Measurements from ENCODE around the gene SERINC1. TPM values are rescaled to one million over a fixed set of nuclear protein-coding genes. Genes with fewer than 3 reads are reported as not detected.
"Not testable (repeated sequence)": the region's sequence is repeated elsewhere in the genome, so short reads cannot be mapped to it uniquely, and the experiment has no call there.

Gene SERINC1
- total RNA-seq, 1 donor from 2014 or later = 136 TPM

DNA sequence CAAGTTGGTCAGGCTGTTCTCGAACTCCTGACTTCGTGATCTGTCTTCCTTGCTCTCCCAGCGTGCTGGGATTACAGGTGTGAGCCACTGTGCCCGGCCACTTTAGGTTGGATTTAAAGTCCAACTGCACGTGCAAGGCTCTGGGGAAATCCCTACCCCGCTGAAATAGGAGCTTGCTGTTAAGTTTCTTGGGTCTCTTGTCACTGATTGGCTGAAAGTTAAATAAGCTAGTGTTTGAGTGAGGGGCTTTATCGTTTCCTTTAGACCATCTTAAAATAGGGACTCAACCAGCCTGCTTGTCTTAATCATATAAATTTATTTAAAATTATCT, 11.1 kb upstream of the SERINC1 start:
- H3K36me3 Mint-ChIP-seq = no peaks in the 10 kb centered on the region
- peak; percentile 57 for DNase-seq (ENCODE audit: low spot score)
- peak overlapping the region; percentile 83 for H3K4me3 Mint-ChIP-seq
- Histone ChIP-seq H3K9ac (no peak overlapping the region), H3K4me1 (peaks cover 21% of the 10 kb centered on the region), H3K4me3 (peak overlapping the region; percentile 63), H3K27me3 (no peaks in the 10 kb centered on the region), H3K27ac (no peak overlapping the region), H4K20me1 (ENCODE audit: low read depth) (peaks cover 46% of the 10 kb centered on the region), H3F3A (ENCODE audit: low read depth) (peaks cover 27% of the 10 kb centered on the region), H3K36me3 (peaks cover 4% of the 10 kb centered on the region), H3K4me2 (peak overlapping the region; percentile 90), H2AFZ (replicated peaks) (no peak overlapping the region), H3K9me3 (ENCODE audit: low read depth) (no peaks in the 10 kb centered on the region), H3K79me2 (ENCODE audit: low read depth) (peaks cover 67% of the 10 kb centered on the region)
- no peaks in the 10 kb centered on the region for H3K4me1 Mint-ChIP-seq
- H3K9me3 Mint-ChIP-seq = no peaks in the 10 kb centered on the region
- TF ChIP-seq EZH2 (IDR thresholded peaks at IDR 0.05) = no peak
- TF ChIP-seq EZH2phosphoT487 (IDR thresholded peaks at IDR 0.05) = no peak
- TF ChIP-seq, protein P1, sequence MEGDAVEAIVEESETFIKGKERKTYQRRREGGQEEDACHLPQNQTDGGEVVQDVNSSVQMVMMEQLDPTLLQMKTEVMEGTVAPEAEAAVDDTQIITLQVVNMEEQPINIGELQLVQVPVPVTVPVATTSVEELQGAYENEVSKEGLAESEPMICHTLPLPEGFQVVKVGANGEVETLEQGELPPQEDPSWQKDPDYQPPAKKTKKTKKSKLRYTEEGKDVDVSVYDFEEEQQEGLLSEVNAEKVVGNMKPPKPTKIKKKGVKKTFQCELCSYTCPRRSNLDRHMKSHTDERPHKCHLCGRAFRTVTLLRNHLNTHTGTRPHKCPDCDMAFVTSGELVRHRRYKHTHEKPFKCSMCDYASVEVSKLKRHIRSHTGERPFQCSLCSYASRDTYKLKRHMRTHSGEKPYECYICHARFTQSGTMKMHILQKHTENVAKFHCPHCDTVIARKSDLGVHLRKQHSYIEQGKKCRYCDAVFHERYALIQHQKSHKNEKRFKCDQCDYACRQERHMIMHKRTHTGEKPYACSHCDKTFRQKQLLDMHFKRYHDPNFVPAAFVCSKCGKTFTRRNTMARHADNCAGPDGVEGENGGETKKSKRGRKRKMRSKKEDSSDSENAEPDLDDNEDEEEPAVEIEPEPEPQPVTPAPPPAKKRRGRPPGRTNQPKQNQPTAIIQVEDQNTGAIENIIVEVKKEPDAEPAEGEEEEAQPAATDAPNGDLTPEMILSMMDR (IDR thresholded peaks at IDR 0.05) = no peak
- H3K27me3 Mint-ChIP-seq (ENCODE audit: insufficient read depth, low read depth) = no peaks in the 10 kb centered on the region
- H3K27ac Mint-ChIP-seq = no peak overlapping the region

DNA sequence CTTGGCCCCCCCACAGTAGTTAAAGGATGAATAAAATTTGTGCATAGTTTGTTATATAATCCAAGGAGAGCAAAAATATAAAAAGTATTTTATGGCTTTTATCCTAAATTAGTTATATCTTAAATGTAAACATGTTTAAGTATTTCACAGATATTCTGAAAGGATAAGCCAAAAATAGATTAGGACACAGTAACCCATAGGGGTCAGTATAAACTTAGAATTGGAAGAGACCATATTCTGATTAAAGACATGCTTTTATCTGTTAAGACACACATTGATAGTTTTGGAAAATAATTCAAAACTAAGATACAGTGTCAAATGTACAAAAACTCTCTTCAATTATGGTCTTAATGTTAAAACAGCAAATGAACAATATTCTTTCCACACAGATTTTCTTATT, 4.5 kb upstream of the SERINC1 start:
- no peaks in the 10 kb centered on the region for H3K4me1 Mint-ChIP-seq
- Histone ChIP-seq H2AFZ (replicated peaks) (no peak overlapping the region), H3K36me3 (no peaks in the 10 kb centered on the region), H4K20me1 (ENCODE audit: low read depth) (no peaks in the 10 kb centered on the region), H3K79me2 (ENCODE audit: low read depth) (peaks cover 15% of the 10 kb centered on the region), H3K9me3 (ENCODE audit: low read depth) (no peaks in the 10 kb centered on the region), H3K4me3 (no peak overlapping the region), H3K9ac (no peak overlapping the region), H3F3A (ENCODE audit: low read depth) (no peaks in the 10 kb centered on the region), H3K4me2 (no peak overlapping the region), H3K4me1 (no peaks in the 10 kb centered on the region), H3K27me3 (no peaks in the 10 kb centered on the region), H3K27ac (no peak overlapping the region)
- no peaks in the 10 kb centered on the region for H3K36me3 Mint-ChIP-seq
- H3K9me3 Mint-ChIP-seq = no peaks in the 10 kb centered on the region
- DNase-seq (ENCODE audit: low spot score) = peak; percentile 25
- H3K27ac Mint-ChIP-seq = no peak overlapping the region
- no peak overlapping the region for H3K4me3 Mint-ChIP-seq
- peaks cover 3% of the 10 kb centered on the region for H3K27me3 Mint-ChIP-seq (ENCODE audit: insufficient read depth, low read depth)
- TF ChIP-seq, protein P1 (IDR thresholded peaks at IDR 0.05) = peak; percentile 73
- no peak for TF ChIP-seq EZH2 (IDR thresholded peaks at IDR 0.05)

DNA sequence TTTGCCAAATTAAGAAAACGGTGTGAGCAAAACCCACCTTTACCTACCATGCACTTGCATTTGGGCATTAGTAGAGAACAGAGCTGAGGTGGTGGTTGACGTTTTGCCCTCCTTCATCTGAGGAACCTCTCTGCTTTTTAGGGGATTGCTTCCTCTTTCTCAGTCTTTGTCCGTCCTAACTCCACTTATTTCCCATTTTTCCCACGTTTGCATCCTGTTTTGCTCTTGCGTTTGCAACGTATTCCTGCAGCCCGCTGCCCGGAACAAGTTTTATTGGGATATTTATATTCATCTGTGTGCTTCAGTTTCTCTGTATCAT, 374 bp upstream of the SERINC1 start:
- peak overlapping the region; percentile 100 for H3K4me3 Mint-ChIP-seq
- Histone ChIP-seq H3K27ac (peak overlapping the region; percentile 30), H3F3A (ENCODE audit: low read depth) (no peaks in the 10 kb centered on the region), H2AFZ (replicated peaks) (peak overlapping the region; percentile 89), H3K9ac (peak overlapping the region; percentile 90), H4K20me1 (ENCODE audit: low read depth) (peaks cover 32% of the 10 kb centered on the region), H3K36me3 (no peaks in the 10 kb centered on the region), H3K9me3 (ENCODE audit: low read depth) (no peaks in the 10 kb centered on the region), H3K4me1 (peaks cover 8% of the 10 kb centered on the region), H3K4me3 (peak overlapping the region; percentile 88), H3K79me2 (ENCODE audit: low read depth) (peaks cover 56% of the 10 kb centered on the region), H3K4me2 (peak overlapping the region; percentile 87), H3K27me3 (no peaks in the 10 kb centered on the region)
- H3K27ac Mint-ChIP-seq = peak overlapping the region; percentile 99
- DNase-seq (ENCODE audit: low spot score) = no peak
- H3K36me3 Mint-ChIP-seq = peaks cover 6% of the 10 kb centered on the region
- peaks cover 13% of the 10 kb centered on the region for H3K4me1 Mint-ChIP-seq
- TF ChIP-seq EZH2phosphoT487 (IDR thresholded peaks at IDR 0.05) = no peak
- TF ChIP-seq EZH2 (IDR thresholded peaks at IDR 0.05) = no peak
- TF ChIP-seq, protein P1 (IDR thresholded peaks at IDR 0.05) = no peak
- no peaks in the 10 kb centered on the region for H3K9me3 Mint-ChIP-seq
- peaks cover 3% of the 10 kb centered on the region for H3K27me3 Mint-ChIP-seq (ENCODE audit: insufficient read depth, low read depth)

DNA sequence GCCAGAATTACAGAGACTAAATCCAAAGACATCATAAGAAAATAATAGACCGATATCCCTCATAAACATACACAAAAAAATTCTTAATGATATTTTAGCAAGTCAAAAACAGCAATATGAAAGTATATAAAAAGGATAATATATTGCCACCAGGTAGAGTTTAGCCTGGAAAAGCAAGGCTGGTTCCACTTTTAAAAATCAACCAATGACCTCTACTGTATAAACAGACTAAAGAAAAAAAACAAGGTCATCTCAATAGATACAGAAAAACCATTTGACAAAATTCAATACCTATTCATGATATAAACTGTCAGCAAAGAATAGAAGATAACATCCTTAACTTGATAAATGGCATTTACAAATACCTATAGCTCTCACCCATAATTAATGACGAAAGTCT, 9.7 kb downstream of the SERINC1 start:
- no peaks in the 10 kb centered on the region for H3K9me3 ChIP-seq (ENCODE audit: low read depth)
- H3K4me3 ChIP-seq = no peak overlapping the region
- H2AFZ ChIP-seq (replicated peaks) = no peak overlapping the region
- no peak overlapping the region for H3K27ac ChIP-seq
- H3K79me2 ChIP-seq (ENCODE audit: low read depth) = peaks cover 92% of the 10 kb centered on the region
- Mint-ChIP-seq H3K27ac (no peak overlapping the region), H3K4me1 (peaks cover 12% of the 10 kb centered on the region), H3K4me3 (no peak overlapping the region), H3K9me3 (peaks cover 12% of the 10 kb centered on the region), H3K36me3 (peaks cover 38% of the 10 kb centered on the region), H3K27me3 (ENCODE audit: insufficient read depth, low read depth) (no peaks in the 10 kb centered on the region)
- H3K4me1 ChIP-seq = peaks cover 4% of the 10 kb centered on the region
- TF ChIP-seq EZH2 (IDR thresholded peaks at IDR 0.05) = no peak
- TF ChIP-seq, protein P1 (IDR thresholded peaks at IDR 0.05) = no peak
- TF ChIP-seq EZH2phosphoT487 (IDR thresholded peaks at IDR 0.05) = no peak
- peaks cover 4% of the 10 kb centered on the region for H3K36me3 ChIP-seq
- no peaks in the 10 kb centered on the region for H3K27me3 ChIP-seq
- no peak for DNase-seq (ENCODE audit: low spot score)
- peaks cover 74% of the 10 kb centered on the region for H4K20me1 ChIP-seq (ENCODE audit: low read depth)
- no peak overlapping the region for H3K9ac ChIP-seq
- H3K4me2 ChIP-seq = no peak overlapping the region
- no peaks in the 10 kb centered on the region for H3F3A ChIP-seq (ENCODE audit: low read depth)

DNA sequence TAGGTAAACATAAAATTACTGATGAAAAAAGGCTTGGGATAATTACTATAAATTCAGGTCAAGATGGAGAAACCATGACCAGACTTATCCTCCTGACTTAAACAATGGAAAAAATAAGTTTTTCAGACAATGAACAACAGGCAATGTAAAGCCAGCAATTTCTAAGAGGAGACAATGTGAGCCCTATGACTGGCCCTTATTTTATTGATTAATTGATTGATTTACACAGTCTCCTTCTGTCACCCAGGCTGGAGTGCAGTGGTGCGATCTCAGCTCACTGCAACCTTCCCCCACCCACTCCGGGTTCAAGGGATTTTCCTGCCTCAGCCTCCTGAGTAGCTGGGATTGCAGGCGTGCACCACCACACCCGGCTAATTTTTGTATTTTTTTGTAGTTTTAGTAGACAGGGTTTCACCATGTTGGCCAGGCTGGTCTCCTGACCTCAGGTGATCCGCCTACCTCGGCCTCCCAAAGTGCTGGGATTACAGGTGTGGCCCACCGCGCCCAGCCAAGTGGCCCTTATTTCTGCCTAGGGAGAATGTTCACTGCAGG, 11.7 kb downstream of the SERINC1 start:
- Histone ChIP-seq H3K79me2 (ENCODE audit: low read depth) (peaks cover 72% of the 10 kb centered on the region), H4K20me1 (ENCODE audit: low read depth) (peaks cover 56% of the 10 kb centered on the region), H3K36me3 (peaks cover 12% of the 10 kb centered on the region)
- H3K4me3 ChIP-seq; H2AFZ ChIP-seq (replicated peaks); H3K4me1 ChIP-seq; H3K27ac ChIP-seq; H3K9ac ChIP-seq; H3K27me3 ChIP-seq; DNase-seq (ENCODE audit: low spot score); H3F3A ChIP-seq (ENCODE audit: low read depth); H3K27me3 Mint-ChIP-seq (ENCODE audit: insufficient read depth, low read depth); H3K9me3 ChIP-seq (ENCODE audit: low read depth); H3K27ac Mint-ChIP-seq; H3K4me2 ChIP-seq; H3K9me3 Mint-ChIP-seq; H3K4me3 Mint-ChIP-seq: not testable (repeated sequence)
- Mint-ChIP-seq H3K4me1 (peaks cover 12% of the 10 kb centered on the region), H3K36me3 (peaks cover 31% of the 10 kb centered on the region)

Measured in neural progenitor cell (in vitro differentiated cells).